ENCODE data around the gene GNAS.
"Not testable (repeated sequence)": the region's sequence is repeated elsewhere in the genome, so short reads cannot be mapped to it uniquely, and the experiment has no call there.

The GNAS gene

DNA sequence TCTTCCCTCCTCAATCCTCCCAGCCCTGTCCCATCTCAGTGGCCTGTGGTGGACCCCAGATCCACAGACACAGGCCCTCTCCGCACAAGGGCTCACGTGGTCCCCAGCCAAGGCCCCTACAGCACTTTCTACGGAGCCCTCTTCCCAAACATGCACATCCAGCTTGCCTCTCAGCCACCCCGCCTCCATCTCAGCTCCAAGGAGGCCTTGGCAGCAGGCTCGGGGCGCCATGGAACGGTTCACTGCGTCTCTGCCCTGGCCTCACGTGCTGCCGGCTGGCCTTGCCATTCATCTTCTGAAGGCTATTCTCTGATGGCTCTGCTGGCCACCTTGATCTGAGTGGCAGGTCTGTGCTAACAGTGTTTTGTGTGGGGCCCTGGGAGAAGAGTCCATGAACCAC lies 34.8 kb upstream of the GNAS start:
- Histone ChIP-seq H3K36me3 (ENCODE audit: control insufficient read depth in 1 of 2, insufficient read depth in 2 of 2, low read length in 2 of 2) (no peaks in the 10 kb centered on the region), H3K4me1 (ENCODE audit: control insufficient read depth in 1 of 2, insufficient read depth in 2 of 2, low read length in 2 of 2) (no peaks in the 10 kb centered on the region), H3K27me3 (ENCODE audit: low read depth, low read length) (no peaks in the 10 kb centered on the region), H3K27ac (ENCODE audit: low read length) (no peak overlapping the region), H3K9me3 (ENCODE audit: control insufficient read depth in 1 of 2, low read length in 2 of 2) (no peaks in the 10 kb centered on the region), H3K4me3 (ENCODE audit: low read depth in 1 of 2, low read length in 2 of 2) (no peak overlapping the region)

DNA sequence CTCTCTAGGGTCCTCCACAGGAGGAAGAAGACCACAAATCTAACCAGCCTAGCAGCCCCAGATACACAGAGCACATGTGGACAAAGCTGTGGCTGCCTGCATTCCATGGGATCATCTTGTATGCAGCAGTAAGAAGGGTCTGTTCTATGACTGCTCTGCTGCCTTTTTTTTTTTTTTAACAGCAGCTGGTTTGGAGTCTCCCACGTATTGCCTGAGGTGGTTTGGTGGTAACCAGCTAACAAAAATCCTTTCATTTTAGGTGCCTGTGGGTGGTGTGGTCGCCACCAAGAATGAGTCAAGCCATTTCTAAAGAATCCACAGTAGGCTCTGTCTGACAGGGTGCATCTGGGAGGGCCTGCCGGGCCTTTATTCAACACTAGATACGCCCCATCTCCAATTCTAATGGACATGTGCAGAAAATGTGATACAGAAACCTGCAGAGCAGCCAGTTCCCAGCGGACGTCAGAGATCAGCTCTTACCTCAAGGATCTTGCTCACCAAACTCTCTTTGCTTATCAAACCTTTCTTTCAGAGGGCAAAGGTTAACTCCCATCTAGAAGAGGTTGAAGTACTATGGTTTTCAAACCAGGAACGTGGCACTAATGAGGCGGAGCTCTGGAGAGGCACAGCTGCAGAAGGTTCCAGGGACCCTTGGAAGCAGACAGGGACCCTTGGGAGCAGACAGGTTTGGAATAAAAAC lies 33.8 kb upstream of the GNAS start:
- Histone ChIP-seq H3K4me1 (ENCODE audit: control insufficient read depth in 1 of 2, insufficient read depth in 2 of 2, low read length in 2 of 2) (no peaks in the 10 kb centered on the region), H3K27ac (ENCODE audit: low read length) (no peak overlapping the region), H3K9me3 (ENCODE audit: control insufficient read depth in 1 of 2, low read length in 2 of 2) (no peaks in the 10 kb centered on the region), H3K4me3 (ENCODE audit: low read depth in 1 of 2, low read length in 2 of 2) (no peak overlapping the region), H3K36me3 (ENCODE audit: control insufficient read depth in 1 of 2, insufficient read depth in 2 of 2, low read length in 2 of 2) (no peaks in the 10 kb centered on the region), H3K27me3 (ENCODE audit: low read depth, low read length) (no peaks in the 10 kb centered on the region)

DNA sequence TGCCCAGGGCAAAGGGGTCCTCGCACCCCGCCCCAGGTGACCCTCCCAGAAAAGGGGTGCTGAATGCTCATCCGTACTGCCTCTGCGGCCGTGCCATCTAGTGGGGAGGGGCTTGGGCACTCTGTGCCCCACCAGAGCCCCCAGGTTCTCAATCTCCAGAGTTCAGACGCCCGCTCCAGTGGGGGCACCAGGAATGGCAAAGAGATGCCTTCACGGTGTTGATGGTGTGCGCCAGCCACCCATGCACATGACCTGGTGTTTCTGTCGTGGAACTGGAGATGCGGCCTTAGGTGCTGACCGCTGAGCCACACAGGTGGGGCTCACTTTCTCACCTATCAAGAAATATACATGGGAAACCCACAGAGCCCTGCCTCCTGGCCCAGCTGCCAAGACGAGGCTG lies 32.6 kb upstream of the GNAS start:
- H3K36me3 ChIP-seq (ENCODE audit: control insufficient read depth in 1 of 2, insufficient read depth in 2 of 2, low read length in 2 of 2): no peaks in the 10 kb centered on the region
- no peaks in the 10 kb centered on the region for H3K9me3 ChIP-seq (ENCODE audit: control insufficient read depth in 1 of 2, low read length in 2 of 2)
- H3K4me3 ChIP-seq (ENCODE audit: low read depth in 1 of 2, low read length in 2 of 2): no peak overlapping the region
- H3K27ac ChIP-seq (ENCODE audit: low read length): no peak overlapping the region
- H3K4me1 ChIP-seq (ENCODE audit: control insufficient read depth in 1 of 2, insufficient read depth in 2 of 2, low read length in 2 of 2): no peaks in the 10 kb centered on the region
- no peaks in the 10 kb centered on the region for H3K27me3 ChIP-seq (ENCODE audit: low read depth, low read length)

DNA sequence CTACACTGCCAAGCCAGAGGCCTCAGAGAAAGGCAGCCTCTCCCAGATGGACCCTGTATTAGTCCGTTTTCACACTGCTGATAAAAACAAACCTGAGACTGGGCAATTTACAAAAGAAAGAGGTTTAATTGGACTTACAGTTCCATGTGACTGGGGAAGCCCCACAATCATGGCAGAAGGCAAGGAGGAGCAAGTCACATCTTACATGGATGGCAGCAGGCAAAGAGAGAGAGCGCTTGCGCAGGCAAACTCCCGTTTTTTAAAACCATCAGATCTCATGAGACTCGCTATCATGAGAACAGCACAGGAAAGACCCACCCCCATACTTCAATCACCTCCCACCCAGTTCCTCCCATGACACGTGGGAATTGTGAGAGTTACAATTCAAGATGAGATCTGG lies 32.0 kb upstream of the GNAS start:
- H3K4me1 ChIP-seq (ENCODE audit: control insufficient read depth in 1 of 2, insufficient read depth in 2 of 2, low read length in 2 of 2); H3K36me3 ChIP-seq (ENCODE audit: control insufficient read depth in 1 of 2, insufficient read depth in 2 of 2, low read length in 2 of 2); H3K4me3 ChIP-seq (ENCODE audit: low read depth in 1 of 2, low read length in 2 of 2); H3K9me3 ChIP-seq (ENCODE audit: control insufficient read depth in 1 of 2, low read length in 2 of 2); H3K27ac ChIP-seq (ENCODE audit: low read length); H3K27me3 ChIP-seq (ENCODE audit: low read depth, low read length): not testable (repeated sequence)

DNA sequence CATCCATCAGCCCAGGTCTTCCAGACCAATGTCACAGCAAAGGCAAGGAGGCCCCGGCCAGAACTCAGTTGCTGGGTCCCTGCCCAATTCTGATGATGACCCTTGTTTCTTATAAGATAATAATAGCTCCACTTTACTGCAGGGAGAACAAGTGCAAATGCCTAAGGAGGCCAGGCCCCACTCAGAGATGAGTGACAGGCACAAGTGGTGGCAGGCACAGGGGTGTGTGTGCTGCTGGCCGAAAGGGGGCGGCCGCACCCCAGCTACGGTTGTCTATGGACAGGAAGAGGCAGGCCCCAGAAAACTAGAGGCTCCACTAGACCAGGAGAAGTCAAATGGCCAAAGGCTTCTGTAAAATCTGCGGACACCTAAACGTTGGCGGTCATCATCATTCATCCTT lies 30.4 kb upstream of the GNAS start:
- H3K4me1 ChIP-seq (ENCODE audit: control insufficient read depth in 1 of 2, insufficient read depth in 2 of 2, low read length in 2 of 2): no peaks in the 10 kb centered on the region
- H3K36me3 ChIP-seq (ENCODE audit: control insufficient read depth in 1 of 2, insufficient read depth in 2 of 2, low read length in 2 of 2): no peaks in the 10 kb centered on the region
- H3K27ac ChIP-seq (ENCODE audit: low read length): no peak overlapping the region
- H3K27me3 ChIP-seq (ENCODE audit: low read depth, low read length): no peaks in the 10 kb centered on the region
- no peaks in the 10 kb centered on the region for H3K9me3 ChIP-seq (ENCODE audit: control insufficient read depth in 1 of 2, low read length in 2 of 2)
- no peak overlapping the region for H3K4me3 ChIP-seq (ENCODE audit: low read depth in 1 of 2, low read length in 2 of 2)

DNA sequence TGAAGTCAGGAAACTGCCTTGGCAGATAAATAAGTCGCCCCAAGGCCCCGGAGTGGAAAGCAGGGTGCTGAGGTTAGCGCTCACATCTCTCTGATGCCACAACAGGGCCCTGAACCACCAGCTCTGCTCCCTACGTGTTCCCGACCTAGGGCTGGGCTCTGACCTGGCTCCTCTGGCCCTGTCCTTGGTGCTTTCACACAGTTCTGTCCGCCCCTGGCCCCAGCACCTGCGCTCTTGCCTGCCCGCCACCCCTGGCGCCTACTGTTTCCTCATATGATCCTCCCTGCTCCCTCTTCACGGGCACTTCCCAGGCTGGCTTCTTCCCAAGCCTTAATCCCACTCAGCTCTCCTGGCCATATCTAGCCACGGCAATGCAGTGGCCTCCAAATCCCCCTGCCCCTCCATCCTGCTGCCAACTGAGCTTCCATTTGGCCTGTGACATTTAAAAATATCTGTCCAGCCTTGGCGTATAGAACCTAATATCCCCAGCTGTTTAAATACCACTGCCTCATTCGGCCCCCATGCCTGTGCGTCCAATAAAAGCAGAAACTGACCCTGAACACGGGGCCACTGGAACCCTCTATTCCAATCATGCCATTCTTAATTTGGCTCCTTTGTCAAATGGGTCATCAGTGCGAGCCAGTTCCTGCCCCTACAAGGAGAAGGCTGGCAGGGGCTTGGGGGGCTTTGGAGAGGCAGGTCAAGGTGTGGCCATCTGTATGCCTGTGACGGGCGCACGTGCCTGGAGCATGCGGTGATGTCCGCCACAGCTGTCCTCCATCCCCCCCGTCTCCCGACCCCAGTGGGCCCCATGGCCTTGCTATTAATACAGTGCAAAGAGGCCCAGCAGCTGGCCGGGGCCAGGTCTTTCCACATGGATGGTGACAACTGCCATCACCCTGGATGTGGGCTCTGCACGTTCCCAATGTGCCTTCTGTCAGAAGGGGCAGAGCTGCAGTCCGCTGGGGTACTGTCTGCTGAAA lies 29.5 kb upstream of the GNAS start:
- H3K27ac ChIP-seq (ENCODE audit: low read length): no peak overlapping the region

DNA sequence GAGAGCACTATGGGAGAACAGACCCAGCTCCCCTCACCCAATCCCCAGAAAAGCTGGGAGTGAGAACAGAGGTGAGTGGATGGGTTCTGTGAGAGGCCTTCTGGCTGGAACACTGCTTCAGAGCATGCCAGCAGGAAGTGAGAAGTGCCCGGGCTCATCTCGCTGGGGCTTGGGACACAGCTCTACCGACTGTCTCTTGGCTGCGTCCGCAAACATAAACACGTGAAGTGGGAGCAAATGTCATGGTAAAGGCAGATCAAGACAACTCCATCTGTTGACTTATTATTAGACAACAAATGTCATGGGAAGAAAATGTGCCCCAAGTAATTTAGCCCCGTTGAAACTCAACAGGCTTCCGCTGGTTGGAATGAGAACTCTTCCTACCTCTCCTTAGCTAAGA lies 27.7 kb upstream of the GNAS start:
- Histone ChIP-seq H3K4me3 (ENCODE audit: low read depth in 1 of 2, low read length in 2 of 2) (no peak overlapping the region), H3K36me3 (ENCODE audit: control insufficient read depth in 1 of 2, insufficient read depth in 2 of 2, low read length in 2 of 2) (no peaks in the 10 kb centered on the region), H3K4me1 (ENCODE audit: control insufficient read depth in 1 of 2, insufficient read depth in 2 of 2, low read length in 2 of 2) (no peaks in the 10 kb centered on the region), H3K9me3 (ENCODE audit: control insufficient read depth in 1 of 2, low read length in 2 of 2) (no peaks in the 10 kb centered on the region), H3K27me3 (ENCODE audit: low read depth, low read length) (no peaks in the 10 kb centered on the region), H3K27ac (ENCODE audit: low read length) (no peak overlapping the region)

More for the DNA sequence above, 29.5 kb upstream of the GNAS start:
- no peaks in the 10 kb centered on the region for H3K4me1 ChIP-seq (ENCODE audit: control insufficient read depth in 1 of 2, insufficient read depth in 2 of 2, low read length in 2 of 2)
- H3K4me3 ChIP-seq (ENCODE audit: low read depth in 1 of 2, low read length in 2 of 2): no peak overlapping the region
- H3K36me3 ChIP-seq (ENCODE audit: control insufficient read depth in 1 of 2, insufficient read depth in 2 of 2, low read length in 2 of 2): no peaks in the 10 kb centered on the region
- no peaks in the 10 kb centered on the region for H3K9me3 ChIP-seq (ENCODE audit: control insufficient read depth in 1 of 2, low read length in 2 of 2)
- no peaks in the 10 kb centered on the region for H3K27me3 ChIP-seq (ENCODE audit: low read depth, low read length)

DNA sequence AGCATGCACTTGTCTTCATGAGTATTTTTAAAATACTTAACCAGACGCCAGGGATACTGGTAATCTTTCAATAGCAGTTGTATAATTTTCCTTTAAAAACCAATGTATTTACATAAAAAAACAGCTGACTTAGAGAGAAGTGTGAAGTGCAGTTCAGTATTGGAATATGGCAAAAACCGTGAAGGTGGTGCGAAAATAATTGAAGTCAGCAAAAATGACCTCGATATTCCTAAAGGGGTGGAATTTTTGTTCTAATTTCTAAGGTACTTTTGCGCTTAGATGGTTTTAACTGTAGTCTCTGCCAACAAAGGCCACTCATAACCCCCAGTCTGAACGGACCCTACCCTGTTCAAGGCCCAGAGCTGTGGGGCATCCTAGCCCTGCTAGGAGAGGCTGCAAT lies 27.1 kb upstream of the GNAS start:
- H3K27me3 ChIP-seq (ENCODE audit: low read depth, low read length): no peaks in the 10 kb centered on the region
- H3K4me3 ChIP-seq (ENCODE audit: low read depth in 1 of 2, low read length in 2 of 2): no peak overlapping the region
- H3K36me3 ChIP-seq (ENCODE audit: control insufficient read depth in 1 of 2, insufficient read depth in 2 of 2, low read length in 2 of 2): no peaks in the 10 kb centered on the region
- no peak overlapping the region for H3K27ac ChIP-seq (ENCODE audit: low read length)
- H3K9me3 ChIP-seq (ENCODE audit: control insufficient read depth in 1 of 2, low read length in 2 of 2): no peaks in the 10 kb centered on the region
- no peaks in the 10 kb centered on the region for H3K4me1 ChIP-seq (ENCODE audit: control insufficient read depth in 1 of 2, insufficient read depth in 2 of 2, low read length in 2 of 2)

DNA sequence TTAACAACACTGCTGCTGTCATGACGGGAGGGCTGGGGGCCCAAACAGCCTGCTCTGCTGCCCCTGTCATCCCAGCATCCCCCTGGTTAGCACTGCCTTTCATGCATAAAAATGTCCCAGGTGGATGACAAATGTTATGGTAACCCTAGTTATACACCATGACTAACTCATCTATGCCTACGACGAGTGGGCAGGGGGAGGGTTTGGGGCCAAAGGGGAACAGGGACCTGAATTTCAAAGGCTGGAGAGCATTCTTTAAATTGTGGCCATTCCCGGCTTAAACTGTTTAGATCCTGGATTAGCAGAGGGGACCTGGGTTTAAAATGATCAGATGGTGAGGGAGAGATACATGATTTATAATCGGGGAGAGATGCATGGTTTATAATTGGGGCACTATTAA lies 26.2 kb upstream of the GNAS start:
- Histone ChIP-seq H3K4me3 (ENCODE audit: low read depth in 1 of 2, low read length in 2 of 2) (no peak overlapping the region), H3K4me1 (ENCODE audit: control insufficient read depth in 1 of 2, insufficient read depth in 2 of 2, low read length in 2 of 2) (no peaks in the 10 kb centered on the region), H3K27me3 (ENCODE audit: low read depth, low read length) (no peaks in the 10 kb centered on the region), H3K27ac (ENCODE audit: low read length) (no peak overlapping the region), H3K9me3 (ENCODE audit: control insufficient read depth in 1 of 2, low read length in 2 of 2) (no peaks in the 10 kb centered on the region), H3K36me3 (ENCODE audit: control insufficient read depth in 1 of 2, insufficient read depth in 2 of 2, low read length in 2 of 2) (no peaks in the 10 kb centered on the region)

DNA sequence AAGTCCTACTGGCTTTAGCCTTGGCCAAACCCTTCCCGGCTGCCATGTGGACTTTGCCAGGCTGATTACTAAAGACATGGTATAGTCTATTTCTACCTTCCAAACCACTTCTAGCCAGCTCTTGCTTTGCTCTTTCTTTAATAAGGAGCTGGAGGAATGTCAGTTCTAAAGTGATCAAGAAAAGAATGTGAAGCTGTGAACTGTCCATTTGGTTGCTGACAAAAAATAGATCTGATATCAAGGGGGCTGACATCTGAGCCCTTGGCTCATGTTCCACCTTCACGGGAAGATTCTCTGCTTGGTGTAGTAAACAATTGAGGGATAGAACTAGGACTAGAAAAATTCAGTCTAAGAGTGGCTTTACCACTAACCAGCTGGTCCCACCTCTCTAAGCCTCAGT lies 24.4 kb upstream of the GNAS start:
- Histone ChIP-seq H3K27ac (ENCODE audit: low read length) (no peak overlapping the region), H3K4me3 (ENCODE audit: low read depth in 1 of 2, low read length in 2 of 2) (no peak overlapping the region), H3K9me3 (ENCODE audit: control insufficient read depth in 1 of 2, low read length in 2 of 2) (no peaks in the 10 kb centered on the region), H3K4me1 (ENCODE audit: control insufficient read depth in 1 of 2, insufficient read depth in 2 of 2, low read length in 2 of 2) (no peaks in the 10 kb centered on the region), H3K27me3 (ENCODE audit: low read depth, low read length) (no peaks in the 10 kb centered on the region), H3K36me3 (ENCODE audit: control insufficient read depth in 1 of 2, insufficient read depth in 2 of 2, low read length in 2 of 2) (no peaks in the 10 kb centered on the region)

DNA sequence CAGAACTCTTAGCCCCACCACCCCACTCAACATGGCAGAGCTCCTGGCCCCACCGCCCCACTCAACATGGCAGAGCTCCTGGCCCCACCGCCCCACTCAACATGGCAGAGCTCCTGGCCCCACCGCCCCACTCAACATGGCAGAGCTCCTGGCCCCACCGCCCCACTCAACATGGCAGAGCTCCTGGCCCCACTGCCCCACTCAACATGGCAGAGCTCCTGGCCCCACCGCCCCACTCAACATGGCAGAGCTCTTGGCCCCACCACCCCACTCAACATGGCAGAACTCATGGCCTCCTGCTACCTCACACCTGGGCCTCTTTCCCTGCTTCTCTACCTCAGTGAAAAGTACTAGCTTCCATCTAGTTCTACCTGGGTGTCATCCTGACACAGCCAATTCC lies 23.7 kb upstream of the GNAS start:
- H3K9me3 ChIP-seq (ENCODE audit: control insufficient read depth in 1 of 2, low read length in 2 of 2); H3K4me1 ChIP-seq (ENCODE audit: control insufficient read depth in 1 of 2, insufficient read depth in 2 of 2, low read length in 2 of 2); H3K4me3 ChIP-seq (ENCODE audit: low read depth in 1 of 2, low read length in 2 of 2); H3K27ac ChIP-seq (ENCODE audit: low read length); H3K36me3 ChIP-seq (ENCODE audit: control insufficient read depth in 1 of 2, insufficient read depth in 2 of 2, low read length in 2 of 2); H3K27me3 ChIP-seq (ENCODE audit: low read depth, low read length): not testable (repeated sequence)

Measured in muscle layer of duodenum (tissue), 2 donors.